Neural cell (in vitro differentiated cells): ENCODE data around the gene PRDM13. TPM values are rescaled to one million over a fixed set of nuclear protein-coding genes. Genes with fewer than 3 reads are reported as not detected.
"Not testable (repeated sequence)": the region's sequence is repeated elsewhere in the genome, so short reads cannot be mapped to it uniquely, and the experiment has no call there.

ENCODE experiments used
- H2AFZ ChIP-seq: fragments of 200-600, 300-800 bp; sonication (generic), shearing (Covaris generic); 2 replicates; pipeline ENCODE4 v1.6.0; 2014; ENCODE audit warnings: low read depth, mild to moderate bottlenecking, antibody characterized with exemption, low read length, moderate library complexity
- H3F3A ChIP-seq: fragments of 200-600 bp; shearing (Covaris generic); 2 replicates; pipeline ENCODE4 v1.6.1; 2016; ENCODE audit warnings: mild to moderate bottlenecking, moderate library complexity, mixed read lengths, antibody characterized with exemption, low read length; ENCODE audit not compliant: insufficient read depth, poor library complexity, severe bottlenecking
- H3K27ac ChIP-seq: fragments of 200-600, 300-800 bp; sonication (generic), shearing (Covaris generic); 2 replicates; pipeline ENCODE4 v1.5.1; 2014; ENCODE audit warnings: mild to moderate bottlenecking, low read length, moderate library complexity
- H3K27me3 ChIP-seq: fragments of 300-800, 200-600 bp; sonication (generic), shearing (Covaris generic); 2 replicates; pipeline ENCODE4 v1.6.0; 2014; ENCODE audit warnings: mild to moderate bottlenecking, low read depth, low read length, moderate library complexity; ENCODE audit not compliant: insufficient read depth
- H3K36me3 ChIP-seq: fragments of 300-800, 200-600 bp; sonication (generic), shearing (Covaris generic); 2 replicates; pipeline ENCODE4 v1.5.1; 2014; ENCODE audit warnings: mild to moderate bottlenecking, antibody characterized with exemption, low read length, moderate library complexity; ENCODE audit not compliant: insufficient read depth
- H3K4me2 ChIP-seq: fragments of 300-800, 200-600 bp; sonication (generic), shearing (Covaris generic); 2 replicates; pipeline ENCODE4 v1.6.0; 2014; ENCODE audit warnings: mild to moderate bottlenecking, low read length
- H3K4me3 ChIP-seq: fragments of 300-800, 200-600 bp; sonication (generic), shearing (Covaris generic); 2 replicates; pipeline ENCODE4 v1.5.1; 2014; ENCODE audit warnings: mild to moderate bottlenecking, low read length, moderate library complexity
- H3K79me2 ChIP-seq: fragments of 200-600 bp; shearing (Covaris generic); replicated peaks from 2 replicates; pipeline ENCODE4 v1.6.0; 2014; ENCODE audit warnings: mild to moderate bottlenecking, low read length, moderate library complexity; ENCODE audit not compliant: insufficient read depth
- H3K9ac ChIP-seq: fragments of 300-800, 200-600 bp; sonication (generic), shearing (Covaris generic); 2 replicates; pipeline ENCODE4 v1.6.1; 2016; ENCODE audit warnings: mild to moderate bottlenecking, low read length, mixed read lengths
- H3K9me2 ChIP-seq: fragments of 200-600 bp; shearing (Covaris generic); 2 replicates; pipeline ENCODE4 v1.6.1; 2016; ENCODE audit warnings: mild to moderate bottlenecking, low read length, mixed read lengths; ENCODE audit not compliant: insufficient read depth
- H3K9me3 ChIP-seq: fragments of 200-600, 300-800 bp; sonication (generic), shearing (Covaris generic); 2 replicates; pipeline ENCODE4 v1.6.1; 2016; ENCODE audit warnings: mild to moderate bottlenecking, mixed run types, low read length, moderate library complexity, mixed read lengths
- H4K20me1 ChIP-seq: fragments of 200-600 bp; shearing (Covaris generic); 2 replicates; pipeline ENCODE4 v1.6.1; 2016; ENCODE audit warnings: mild to moderate bottlenecking, mixed run types; ENCODE audit not compliant: insufficient read depth
- CTCF ChIP-seq: fragments of 450-650 bp; IDR thresholded peaks from 2 replicates; pipeline ENCODE4 v1.5.1; 2014; ENCODE audit warnings: antibody characterized with exemption, mild to moderate bottlenecking, moderate library complexity; ENCODE audit not compliant: poor library complexity, severe bottlenecking
- EP300 ChIP-seq: fragments of 450-650 bp; conservative IDR thresholded peaks from 2 replicates; pipeline ENCODE4 v1.6.1; 2014; ENCODE audit warnings: antibody characterized with exemption, mild to moderate bottlenecking, moderate library complexity; ENCODE audit not compliant: poor library complexity, severe bottlenecking
- EZH2 ChIP-seq: fragments of 200-600, 300-800 bp; shearing (Covaris generic), sonication (generic); IDR thresholded peaks from 2 replicates; pipeline ENCODE4 v1.6.1; 2014; ENCODE audit warnings: antibody characterized with exemption, low read length, borderline replicate concordance, mild to moderate bottlenecking; ENCODE audit not compliant: insufficient read depth, poor library complexity, severe bottlenecking
- MXI1 ChIP-seq: fragments of 450-650 bp; conservative IDR thresholded peaks from 2 replicates; pipeline ENCODE4 v1.6.1; 2014; ENCODE audit warnings: antibody characterized with exemption, mild to moderate bottlenecking; ENCODE audit not compliant: poor library complexity, severe bottlenecking
- POLR2AphosphoS5 ChIP-seq: IDR thresholded peaks from 2 replicates; pipeline ENCODE4 v1.6.1; 2012
- RAD21 ChIP-seq: fragments of 450-650 bp; conservative IDR thresholded peaks from 2 replicates; pipeline ENCODE4 v1.6.1; 2014; ENCODE audit warnings: antibody characterized with exemption, mild to moderate bottlenecking, moderate library complexity
- REST ChIP-seq: IDR thresholded peaks from 2 replicates; pipeline ENCODE4 v1.6.1; 2012; ENCODE audit warnings: borderline replicate concordance
- SMC3 ChIP-seq: fragments of 450-650 bp; conservative IDR thresholded peaks from 2 replicates; pipeline ENCODE4 v1.6.1; 2014; ENCODE audit warnings: antibody characterized with exemption, mild to moderate bottlenecking, moderate library complexity; ENCODE audit not compliant: poor library complexity
- TAF1 ChIP-seq: IDR thresholded peaks from 2 replicates; pipeline ENCODE4 v1.6.1; 2012; ENCODE audit warnings: low read depth
- polyA plus RNA-seq: library from polyadenylated mRNA; depleted of rRNA; stranded (reverse); fragments of >200 nt; gene quantifications from 2 replicates; pipeline ENCODE4 v1.2.3, GENCODE V29; 2014

Gene PRDM13
- polyA plus RNA-seq, 1 donor from 2014 or later: not detected

- no peak overlapping the region for H3K4me2 ChIP-seq
- H3K27ac ChIP-seq: no peak overlapping the region
- H3K4me3 ChIP-seq: no peak overlapping the region
- H2AFZ ChIP-seq: no peak overlapping the region
- no peaks in the 10 kb centered on the region for H3K9me2 ChIP-seq
- TF ChIP-seq CTCF (no peak), EZH2 (no peak), TAF1 (no peak), POLR2AphosphoS5 (no peak), EP300 (no peak), MXI1 (no peak), REST (no peak), SMC3 (no peak), RAD21 (no peak)
- no peaks in the 10 kb centered on the region for H3F3A ChIP-seq
- H4K20me1 ChIP-seq: no peaks in the 10 kb centered on the region
- no peaks in the 10 kb centered on the region for H3K27me3 ChIP-seq
- H3K9me3 ChIP-seq: no peaks in the 10 kb centered on the region
- no peaks in the 10 kb centered on the region for H3K79me2 ChIP-seq
- H3K9ac ChIP-seq: no peak overlapping the region
- no peaks in the 10 kb centered on the region for H3K36me3 ChIP-seq
Observed at GRCh38 chr6:99645986-99646385, 39.4 kb downstream of the PRDM13 start.

- not testable (repeated sequence) for H2AFZ ChIP-seq, H3K27me3 ChIP-seq, H3K36me3 ChIP-seq, H3K27ac ChIP-seq, H3K4me2 ChIP-seq, H3F3A ChIP-seq, H3K9me3 ChIP-seq, H3K9me2 ChIP-seq, H3K9ac ChIP-seq, H3K4me3 ChIP-seq, H3K79me2 ChIP-seq, H4K20me1 ChIP-seq
Observed at GRCh38 chr6:99650091-99650571, 43.5 kb downstream of the PRDM13 start.

- Histone ChIP-seq H3F3A (no peaks in the 10 kb centered on the region), H3K4me3 (no peak overlapping the region), H3K27ac (no peak overlapping the region), H3K27me3 (no peaks in the 10 kb centered on the region), H3K9ac (no peak overlapping the region), H2AFZ (no peak overlapping the region), H3K9me3 (no peaks in the 10 kb centered on the region), H3K79me2 (no peaks in the 10 kb centered on the region), H3K4me2 (no peak overlapping the region), H3K36me3 (no peaks in the 10 kb centered on the region), H3K9me2 (no peaks in the 10 kb centered on the region), H4K20me1 (no peaks in the 10 kb centered on the region)
- TF ChIP-seq EP300: no peak
- no peak for TF ChIP-seq MXI1
- no peak for TF ChIP-seq SMC3
- TF ChIP-seq POLR2AphosphoS5: no peak
- TF ChIP-seq RAD21: no peak
Observed at GRCh38 chr6:99660206-99660605, 53.6 kb downstream of the PRDM13 start.
